HepG2 (cell line): Measurements from ENCODE around the gene TPPP2. TPM values are rescaled to one million over a fixed set of nuclear protein-coding genes. Genes with fewer than 3 reads are reported as not detected.
A peak's percentile ranks its signal among the peaks of the same experiment; 100 is the strongest.

Experiments
- IRX3 ChIP-seq: sonication (generic); formaldehyde crosslinking; IDR thresholded peaks from 2 replicates; pipeline ENCODE4 v1.8.1; 2023; ENCODE audit warnings: mild to moderate bottlenecking, low read depth, missing genetic modification reagents, borderline replicate concordance
- JDP2 ChIP-seq: sonication (generic); formaldehyde crosslinking; IDR thresholded peaks from 2 replicates; pipeline ENCODE4 v1.8.1; 2022; ENCODE audit warnings: missing genetic modification reagents, borderline replicate concordance
- NR3C1 ChIP-seq: sonication (generic); formaldehyde crosslinking; IDR thresholded peaks from 2 replicates; pipeline ENCODE4 v1.4.0; 2020; ENCODE audit warnings: missing genetic modification reagents
- NRL ChIP-seq: sonication (generic); formaldehyde crosslinking; IDR thresholded peaks from 2 replicates; pipeline ENCODE4 v1.5.0; 2020; ENCODE audit warnings: missing genetic modification reagents, mild to moderate bottlenecking, moderate library complexity, borderline replicate concordance
- PITX1 ChIP-seq: sonication (generic); formaldehyde crosslinking; IDR thresholded peaks from 2 replicates; pipeline ENCODE4 v1.5.1; 2020; ENCODE audit warnings: mild to moderate bottlenecking, missing genetic modification reagents
- PLSCR1 ChIP-seq: sonication (generic); formaldehyde crosslinking; IDR thresholded peaks from 2 replicates; pipeline ENCODE4 v1.5.0; 2020; ENCODE audit warnings: missing genetic modification reagents, mild to moderate bottlenecking, borderline replicate concordance
- ZNF205 ChIP-seq: IDR thresholded peaks from 2 replicates; pipeline ENCODE4 v1.6.1; 2018; ENCODE audit warnings: missing biosample characterization, missing genetic modification reagents
- ZNF570 ChIP-seq: sonication (generic); formaldehyde crosslinking; IDR thresholded peaks from 2 replicates; pipeline ENCODE4 v1.4.0; 2020; ENCODE audit warnings: mild to moderate bottlenecking, missing genetic modification reagents, borderline replicate concordance
- ZNF629 ChIP-seq: sonication (generic); formaldehyde crosslinking; conservative IDR thresholded peaks from 2 replicates; pipeline ENCODE4 v1.5.0; 2020; ENCODE audit warnings: missing genetic modification reagents
- ZNF644 ChIP-seq: IDR thresholded peaks from 2 replicates; pipeline ENCODE4 v1.6.1; 2016; ENCODE audit warnings: low read depth
- ZNF652 ChIP-seq: IDR thresholded peaks from 2 replicates; pipeline ENCODE4 v1.6.1; 2016; ENCODE audit warnings: low read depth, borderline replicate concordance
- ZZZ3 ChIP-seq: sonication (generic); formaldehyde crosslinking; IDR thresholded peaks from 2 replicates; pipeline ENCODE4 v1.4.0; 2020; ENCODE audit warnings: missing genetic modification reagents, mild to moderate bottlenecking, borderline replicate concordance
- polyA plus RNA-seq, 8 experiments: library from polyadenylated mRNA; depleted of rRNA in 3 of 8; stranded (reverse) in 7 of 8; unstranded in 1 of 8; fragments of >200 nt; fragmentation: Illumina TruSeq in 4 of 8; extraction: Trizol in 4 of 8; gene quantifications; 2 replicates each; pipeline versions ENCODE4 v1.2.1 to v1.2.3, GENCODE V29; 2011 to 2016; ENCODE audit warnings: low read depth in 4 of 8, missing spikeins in 1 of 8, mixed read lengths in 1 of 8; ENCODE audit not compliant: insufficient read depth in 1 of 8
- total RNA-seq, 5 experiments: library from RNA; depleted of rRNA; stranded (reverse); fragments of >200 nt; fragmentation: Illumina TruSeq; extraction: Trizol; gene quantifications; 2 replicates each; pipeline ENCODE4 v1.2.3, GENCODE V29; 2016; ENCODE audit warnings: low read depth in 1 of 5
- TF ChIP-seq, protein P1 (sequence below): sonication (generic); formaldehyde crosslinking; IDR thresholded peaks from 2 replicates; pipeline ENCODE4 v1.8.1; 2023; ENCODE audit warnings: mild to moderate bottlenecking, missing genetic modification reagents, borderline replicate concordance
- TF ChIP-seq, protein P2 (sequence below): sonication (generic); formaldehyde crosslinking; IDR thresholded peaks from 2 replicates; pipeline ENCODE4 v1.9.0; 2021; ENCODE audit warnings: missing genetic modification reagents, mild to moderate bottlenecking, borderline replicate concordance
- TF ChIP-seq, protein P3 (sequence below): IDR thresholded peaks from 2 replicates; pipeline ENCODE4 v1.6.1; 2016; ENCODE audit warnings: mild to moderate bottlenecking, missing biosample characterization, missing genetic modification reagents

Gene TPPP2
- total and polyA plus RNA-seq, 2 of the 13 experiments (the other 11 are each of a cell fraction or from before 2014, with no cell fraction given) = 0.58 to 4.2 TPM

- TF ChIP-seq JDP2 (no peak), ZNF205 (CRISPR knock-in tag) (no peak), ZNF629 (CRISPR knock-in tag) (0 out of 2 replicates have a peak, but pooled peaks have one; percentile 15), ZNF644 (CRISPR knock-in tag) (0 out of 2 replicates have a peak, but pooled peaks have one; percentile 38), IRX3 (CRISPR knock-in tag) (no peak), NRL (CRISPR knock-in tag) (no peak), ZZZ3 (CRISPR knock-in tag) (no peak), ZNF570 (CRISPR knock-in tag) (no peak), NR3C1 (CRISPR knock-in tag) (no peak), ZNF652 (peak; percentile 53; the same call in 1 of the 2 replicates), PLSCR1 (CRISPR knock-in tag) (no peak), PITX1 (CRISPR knock-in tag) (no peak; the same call in 1 of the 2 replicates)
- TF ChIP-seq, protein P1, sequence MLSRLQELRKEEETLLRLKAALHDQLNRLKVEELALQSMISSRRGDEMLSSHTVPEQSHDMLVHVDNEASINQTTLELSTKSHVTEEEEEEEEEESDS (CRISPR knock-in tag) = no peak
- TF ChIP-seq, protein P2, sequence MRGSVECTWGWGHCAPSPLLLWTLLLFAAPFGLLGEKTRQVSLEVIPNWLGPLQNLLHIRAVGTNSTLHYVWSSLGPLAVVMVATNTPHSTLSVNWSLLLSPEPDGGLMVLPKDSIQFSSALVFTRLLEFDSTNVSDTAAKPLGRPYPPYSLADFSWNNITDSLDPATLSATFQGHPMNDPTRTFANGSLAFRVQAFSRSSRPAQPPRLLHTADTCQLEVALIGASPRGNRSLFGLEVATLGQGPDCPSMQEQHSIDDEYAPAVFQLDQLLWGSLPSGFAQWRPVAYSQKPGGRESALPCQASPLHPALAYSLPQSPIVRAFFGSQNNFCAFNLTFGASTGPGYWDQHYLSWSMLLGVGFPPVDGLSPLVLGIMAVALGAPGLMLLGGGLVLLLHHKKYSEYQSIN (CRISPR knock-in tag) = no peak
- TF ChIP-seq, protein P3, sequence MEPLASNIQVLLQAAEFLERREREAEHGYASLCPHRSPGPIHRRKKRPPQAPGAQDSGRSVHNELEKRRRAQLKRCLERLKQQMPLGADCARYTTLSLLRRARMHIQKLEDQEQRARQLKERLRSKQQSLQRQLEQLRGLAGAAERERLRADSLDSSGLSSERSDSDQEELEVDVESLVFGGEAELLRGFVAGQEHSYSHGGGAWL (CRISPR knock-in tag) = no peak
Observed at GRCh38 chr14:21014761-21015190, 15.2 kb upstream of the TPPP2 start (continued).
